AG09319 (cell line): Measurements from ENCODE around the gene GP9.
"Not testable (repeated sequence)": the region's sequence is repeated elsewhere in the genome, so short reads cannot be mapped to it uniquely, and the experiment has no call there.

Experiments used
- DNase-seq: peaks from one replicate; pipeline ENCODE4 v3.0.0-alpha.2; 2010; ENCODE audit warnings: low read depth; ENCODE audit errors: extremely low read depth
- CTCF ChIP-seq: IDR thresholded peaks from 2 replicates; pipeline ENCODE4 v1.5.1; 2011; ENCODE audit warnings: low read depth, mild to moderate bottlenecking, inconsistent platforms, low read length, moderate library complexity

The GP9 gene

GRCh38 chr3:129065016-129065719, 4.6 kb downstream of the GP9 start:
- DNase-seq, result no peak
- TF ChIP-seq CTCF, result no peak

- no peak for DNase-seq
Observed at GRCh38 chr3:129065720-129066073, 5.1 kb downstream of the GP9 start.

GRCh38 chr3:129067719-129068118, 7.1 kb downstream of the GP9 start:
- DNase-seq, result not testable (repeated sequence)

More at GRCh38 chr3:129065720-129066073, 5.1 kb downstream of the GP9 start:
- TF ChIP-seq CTCF, result no peak

- TF ChIP-seq CTCF, result no peak
- no peak for DNase-seq
Observed at GRCh38 chr3:129068291-129068886, 7.8 kb downstream of the GP9 start.

GRCh38 chr3:129069313-129070085, 8.9 kb downstream of the GP9 start:
- DNase-seq, result not testable (repeated sequence)

- TF ChIP-seq CTCF, result no peak
- DNase-seq, result no peak
Observed at GRCh38 chr3:129070086-129070885, 9.7 kb downstream of the GP9 start.

GRCh38 chr3:129077222-129077621, 16.6 kb downstream of the GP9 start:
- no peak for DNase-seq
- TF ChIP-seq CTCF, result no peak

GRCh38 chr3:129078510-129078909, 17.9 kb downstream of the GP9 start:
- TF ChIP-seq CTCF, result no peak

More at GRCh38 chr3:129078510-129078909, 17.9 kb downstream of the GP9 start:
- DNase-seq, result no peak
